Rectal smooth muscle tissue (tissue), 1 donor: ENCODE measurements around the gene RBM15B.

Source experiments
- H3K27ac ChIP-seq: one replicate; pipeline ENCODE4 v1.7.0; 2013; ENCODE audit warnings: low read depth, low read length, inconsistent platforms
- H3K27me3 ChIP-seq: one replicate; pipeline ENCODE4 v1.7.0; 2013; ENCODE audit warnings: low read length; ENCODE audit not compliant: control insufficient read depth, insufficient read depth
- H3K36me3 ChIP-seq: one replicate; pipeline ENCODE4 v1.7.0; 2013; ENCODE audit warnings: low read length; ENCODE audit not compliant: control insufficient read depth, insufficient read depth
- H3K4me1 ChIP-seq: one replicate; pipeline ENCODE4 v1.7.0; 2013; ENCODE audit warnings: low read length; ENCODE audit not compliant: control insufficient read depth, insufficient read depth
- H3K4me3 ChIP-seq: one replicate; pipeline ENCODE4 v1.7.0; 2013; ENCODE audit warnings: low read length
- H3K9ac ChIP-seq: one replicate; pipeline ENCODE4 v1.7.0; 2013; ENCODE audit warnings: low read length

The RBM15B gene

GRCh38 chr3:51401735-51402134, 10.7 kb downstream of the RBM15B start:
- H3K4me1 ChIP-seq, result no peaks in the 10 kb centered on the region
- no peak overlapping the region for H3K27ac ChIP-seq
- peaks cover 17% of the 10 kb centered on the region for H3K36me3 ChIP-seq
- H3K9ac ChIP-seq, result no peak overlapping the region
- H3K27me3 ChIP-seq, result no peaks in the 10 kb centered on the region
- no peak overlapping the region for H3K4me3 ChIP-seq

- no peak overlapping the region for H3K27ac ChIP-seq
- peaks cover 9% of the 10 kb centered on the region for H3K36me3 ChIP-seq
- H3K9ac ChIP-seq, result no peak overlapping the region
- H3K27me3 ChIP-seq, result no peaks in the 10 kb centered on the region
- no peak overlapping the region for H3K4me3 ChIP-seq
- no peaks in the 10 kb centered on the region for H3K4me1 ChIP-seq
Observed at GRCh38 chr3:51403675-51404074, 12.6 kb downstream of the RBM15B start.

- H3K4me3 ChIP-seq, result no peak overlapping the region
- H3K4me1 ChIP-seq, result no peaks in the 10 kb centered on the region
- no peaks in the 10 kb centered on the region for H3K27me3 ChIP-seq
- H3K9ac ChIP-seq, result no peak overlapping the region
- H3K27ac ChIP-seq, result no peak overlapping the region
- H3K36me3 ChIP-seq, result peaks cover 16% of the 10 kb centered on the region
Observed at GRCh38 chr3:51408021-51408420, 16.9 kb downstream of the RBM15B start.

GRCh38 chr3:51408813-51409212, 17.7 kb downstream of the RBM15B start:
- Histone ChIP-seq H3K9ac (no peak overlapping the region), H3K27me3 (no peaks in the 10 kb centered on the region), H3K27ac (no peak overlapping the region), H3K36me3 (peaks cover 16% of the 10 kb centered on the region), H3K4me1 (no peaks in the 10 kb centered on the region), H3K4me3 (no peak overlapping the region)

GRCh38 chr3:51422211-51422610, 31.1 kb downstream of the RBM15B start:
- no peak overlapping the region for H3K27ac ChIP-seq
- H3K9ac ChIP-seq, result no peak overlapping the region
- H3K4me3 ChIP-seq, result no peak overlapping the region
- no peaks in the 10 kb centered on the region for H3K4me1 ChIP-seq
- peaks cover 17% of the 10 kb centered on the region for H3K36me3 ChIP-seq
- H3K27me3 ChIP-seq, result no peaks in the 10 kb centered on the region

- Histone ChIP-seq H3K9ac (no peak overlapping the region), H3K27me3 (no peaks in the 10 kb centered on the region), H3K4me3 (no peak overlapping the region), H3K27ac (no peak overlapping the region), H3K4me1 (no peaks in the 10 kb centered on the region), H3K36me3 (peaks cover 10% of the 10 kb centered on the region)
Observed at GRCh38 chr3:51426921-51427320, 35.8 kb downstream of the RBM15B start.

GRCh38 chr3:51429138-51429537, 38.1 kb downstream of the RBM15B start:
- Histone ChIP-seq H3K36me3 (peaks cover 7% of the 10 kb centered on the region), H3K27ac (no peak overlapping the region), H3K27me3 (no peaks in the 10 kb centered on the region)

GRCh38 chr3:51434110-51434509, 43.0 kb downstream of the RBM15B start:
- Histone ChIP-seq H3K4me3 (no peak overlapping the region), H3K27me3 (no peaks in the 10 kb centered on the region), H3K36me3 (peaks cover 3% of the 10 kb centered on the region), H3K27ac (no peak overlapping the region), H3K9ac (no peak overlapping the region), H3K4me1 (no peaks in the 10 kb centered on the region)

More at GRCh38 chr3:51429138-51429537, 38.1 kb downstream of the RBM15B start:
- no peak overlapping the region for H3K4me3 ChIP-seq
- H3K4me1 ChIP-seq, result no peaks in the 10 kb centered on the region
- H3K9ac ChIP-seq, result no peak overlapping the region

GRCh38 chr3:51434746-51435327, 43.8 kb downstream of the RBM15B start:
- Histone ChIP-seq H3K36me3 (peaks cover 3% of the 10 kb centered on the region), H3K27me3 (no peaks in the 10 kb centered on the region), H3K4me3 (no peak overlapping the region), H3K4me1 (no peaks in the 10 kb centered on the region), H3K9ac (peak overlapping the region; percentile 13), H3K27ac (no peak overlapping the region)

GRCh38 chr3:51436998-51437639, 46.0 kb downstream of the RBM15B start:
- Histone ChIP-seq H3K36me3 (peaks cover 15% of the 10 kb centered on the region), H3K4me3 (no peak overlapping the region), H3K9ac (no peak overlapping the region), H3K4me1 (no peaks in the 10 kb centered on the region), H3K27me3 (no peaks in the 10 kb centered on the region), H3K27ac (no peak overlapping the region)

- no peaks in the 10 kb centered on the region for H3K27me3 ChIP-seq
- no peaks in the 10 kb centered on the region for H3K4me1 ChIP-seq
- H3K27ac ChIP-seq, result no peak overlapping the region
- no peak overlapping the region for H3K4me3 ChIP-seq
- no peak overlapping the region for H3K9ac ChIP-seq
- H3K36me3 ChIP-seq, result peaks cover 15% of the 10 kb centered on the region
Observed at GRCh38 chr3:51441282-51442030, 50.4 kb downstream of the RBM15B start.

- H3K4me1 ChIP-seq, result no peaks in the 10 kb centered on the region
- no peak overlapping the region for H3K27ac ChIP-seq
- peaks cover 9% of the 10 kb centered on the region for H3K36me3 ChIP-seq
- H3K4me3 ChIP-seq, result no peak overlapping the region
- H3K27me3 ChIP-seq, result no peaks in the 10 kb centered on the region
- no peak overlapping the region for H3K9ac ChIP-seq
Observed at GRCh38 chr3:51445544-51446280, 54.6 kb downstream of the RBM15B start.
